Calu3 (cell line): Measurements from ENCODE around the gene TCEA2. TPM values are rescaled to one million over a fixed set of nuclear protein-coding genes. Genes with fewer than 3 reads are reported as not detected.
A peak's percentile ranks its signal among the peaks of the same experiment; 100 is the strongest.

Experiments used
- BruUV-seq: library from RNA; stranded (reverse); fragments of 400-500 nt; replicated peaks from 2 replicates; lab custom pipeline; 2021; lab: Mats Ljungman, UMichigan
- CTCF ChIA-PET: fragments of 300-600 bp; sonication (Branson Sonifier 250); formaldehyde crosslinking; loops from one replicate; lab custom pipeline; 2022; ENCODE audit warnings: antibody characterized with exemption; lab: Charles Lee
- DNase-seq: peaks from one replicate; pipeline ENCODE4 v3.0.0; 2022
- H3K27ac Mint-ChIP-seq: one replicate; pipeline ENCODE4 v1.8.0; 2022; ENCODE audit warnings: mixed read lengths; ENCODE audit not compliant: unreplicated experiment
- H3K27me3 Mint-ChIP-seq: one replicate; pipeline ENCODE4 v1.8.0; 2022; ENCODE audit warnings: mixed read lengths; ENCODE audit not compliant: unreplicated experiment
- H3K36me3 Mint-ChIP-seq: one replicate; pipeline ENCODE4 v1.8.0; 2022; ENCODE audit warnings: mild to moderate bottlenecking, moderate library complexity, mixed read lengths; ENCODE audit not compliant: insufficient read depth, unreplicated experiment
- H3K4me1 Mint-ChIP-seq: one replicate; pipeline ENCODE4 v1.8.0; 2022; ENCODE audit warnings: mild to moderate bottlenecking, low read depth, mixed read lengths; ENCODE audit not compliant: unreplicated experiment
- H3K4me3 Mint-ChIP-seq: one replicate; pipeline ENCODE4 v1.8.0; 2022; ENCODE audit warnings: mild to moderate bottlenecking, low read depth, moderate library complexity, mixed read lengths; ENCODE audit not compliant: unreplicated experiment
- H3K9me3 Mint-ChIP-seq: one replicate; pipeline ENCODE4 v1.8.0; 2022; ENCODE audit warnings: low read depth, mixed read lengths; ENCODE audit not compliant: unreplicated experiment
- intact Hi-C: fragments of 100-400 bp; cut with micrococcal nuclease; formaldehyde crosslinking; loops from one replicate; pipeline ENCODE4 v1.10.0; 2022; ENCODE audit not compliant: unreplicated experiment
- total RNA-seq: library from RNA; stranded (reverse); gene quantifications from 2 replicates; pipeline ENCODE4 v1.2.3, GENCODE V29; 2022
- TF ChIP-seq, protein P1 (sequence below): fragments of 200-600 bp; IDR thresholded peaks from one replicate; pipeline ENCODE4 v1.8.0; 2022; ENCODE audit warnings: antibody characterized with exemption; ENCODE audit not compliant: unreplicated experiment

Gene TCEA2
- total RNA-seq, 1 experiment from 2014 or later, result 39.9 TPM

DNA sequence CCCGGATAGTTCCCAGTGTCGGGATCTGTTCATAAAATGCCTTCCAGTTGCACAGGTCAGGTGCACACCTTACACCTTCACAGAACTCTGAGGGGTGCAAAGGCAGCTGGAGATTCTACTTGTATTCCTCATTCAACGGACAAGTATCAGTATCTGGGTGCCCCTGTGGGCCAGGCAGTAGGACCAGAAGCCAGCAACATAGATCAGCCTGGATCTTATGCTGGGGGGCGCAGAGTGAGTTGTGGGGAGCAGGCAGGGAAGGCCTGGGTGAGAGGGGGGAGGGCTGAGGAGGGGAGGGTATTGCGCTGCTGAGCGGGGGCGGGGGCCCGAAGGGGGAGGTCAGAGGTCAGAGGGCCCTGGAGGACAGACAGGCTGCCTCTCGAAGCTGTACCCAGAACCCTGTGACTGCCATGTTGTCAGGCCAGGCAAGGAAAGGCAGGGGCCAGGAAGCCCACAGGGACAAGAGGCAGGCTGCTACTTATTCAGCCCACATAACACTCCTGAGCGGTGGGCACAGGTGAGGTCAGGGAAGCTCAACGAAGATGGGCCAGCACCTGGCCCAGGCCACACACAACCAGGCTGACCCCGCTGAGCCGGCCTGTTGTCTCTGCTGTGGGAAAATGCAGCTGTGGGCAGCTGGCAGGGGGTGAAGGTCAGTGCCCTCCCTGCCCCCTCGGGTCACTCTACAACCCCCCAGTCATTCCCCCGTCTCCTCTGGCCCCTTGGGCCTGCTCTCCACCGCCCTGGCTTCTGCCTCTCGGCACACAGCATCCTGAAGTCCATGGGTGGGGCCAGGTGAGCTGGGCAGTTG lies 18.0 kb downstream of the TCEA2 start:
- Mint-ChIP-seq H3K36me3 (peaks cover 41% of the 10 kb centered on the region), H3K9me3 (no peaks in the 10 kb centered on the region), H3K4me1 (peaks cover 32% of the 10 kb centered on the region), H3K27ac (peak overlapping the region; percentile 68), H3K27me3 (peaks cover 60% of the 10 kb centered on the region), H3K4me3 (peak overlapping the region; percentile 48)
- CTCF ChIA-PET, result no interaction called here
- intact Hi-C loops, result loop anchor here (5.0 kb wide), 1 partner anchor 41 kb away; no protein-coding TSS in a partner anchor
- TF ChIP-seq, protein P1, sequence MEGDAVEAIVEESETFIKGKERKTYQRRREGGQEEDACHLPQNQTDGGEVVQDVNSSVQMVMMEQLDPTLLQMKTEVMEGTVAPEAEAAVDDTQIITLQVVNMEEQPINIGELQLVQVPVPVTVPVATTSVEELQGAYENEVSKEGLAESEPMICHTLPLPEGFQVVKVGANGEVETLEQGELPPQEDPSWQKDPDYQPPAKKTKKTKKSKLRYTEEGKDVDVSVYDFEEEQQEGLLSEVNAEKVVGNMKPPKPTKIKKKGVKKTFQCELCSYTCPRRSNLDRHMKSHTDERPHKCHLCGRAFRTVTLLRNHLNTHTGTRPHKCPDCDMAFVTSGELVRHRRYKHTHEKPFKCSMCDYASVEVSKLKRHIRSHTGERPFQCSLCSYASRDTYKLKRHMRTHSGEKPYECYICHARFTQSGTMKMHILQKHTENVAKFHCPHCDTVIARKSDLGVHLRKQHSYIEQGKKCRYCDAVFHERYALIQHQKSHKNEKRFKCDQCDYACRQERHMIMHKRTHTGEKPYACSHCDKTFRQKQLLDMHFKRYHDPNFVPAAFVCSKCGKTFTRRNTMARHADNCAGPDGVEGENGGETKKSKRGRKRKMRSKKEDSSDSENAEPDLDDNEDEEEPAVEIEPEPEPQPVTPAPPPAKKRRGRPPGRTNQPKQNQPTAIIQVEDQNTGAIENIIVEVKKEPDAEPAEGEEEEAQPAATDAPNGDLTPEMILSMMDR, result no peak
- BruUV-seq, result no TSS peak
- no peak for DNase-seq

DNA sequence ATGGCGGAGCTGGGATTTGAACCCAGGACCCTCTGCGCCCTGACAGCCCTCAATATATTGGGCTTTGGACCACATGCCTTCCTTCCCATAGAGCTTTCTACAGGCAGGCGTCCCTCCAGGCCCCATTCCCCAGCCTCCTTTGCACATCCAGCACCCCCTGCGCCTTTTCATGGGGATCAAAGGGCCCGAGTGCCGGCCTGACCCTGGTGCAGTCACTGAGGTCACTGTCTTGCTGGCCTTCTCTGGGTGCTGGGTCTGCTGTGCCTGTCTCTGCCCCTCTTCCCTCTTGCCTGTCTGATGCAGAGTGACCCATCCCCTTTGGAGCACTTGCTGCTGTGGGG lies 18.6 kb downstream of the TCEA2 start:
- DNase-seq, result no peak
- Mint-ChIP-seq H3K36me3 (peaks cover 41% of the 10 kb centered on the region), H3K4me1 (peaks cover 32% of the 10 kb centered on the region), H3K4me3 (no peak overlapping the region), H3K27me3 (peaks cover 66% of the 10 kb centered on the region), H3K27ac (no peak overlapping the region), H3K9me3 (no peaks in the 10 kb centered on the region)
- intact Hi-C loops, result loop anchor here (5.0 kb wide), 1 partner anchor 41 kb away; no protein-coding TSS in a partner anchor
- BruUV-seq, result no TSS peak
- CTCF ChIA-PET, result no interaction called here
- TF ChIP-seq, protein P1, result no peak

DNA sequence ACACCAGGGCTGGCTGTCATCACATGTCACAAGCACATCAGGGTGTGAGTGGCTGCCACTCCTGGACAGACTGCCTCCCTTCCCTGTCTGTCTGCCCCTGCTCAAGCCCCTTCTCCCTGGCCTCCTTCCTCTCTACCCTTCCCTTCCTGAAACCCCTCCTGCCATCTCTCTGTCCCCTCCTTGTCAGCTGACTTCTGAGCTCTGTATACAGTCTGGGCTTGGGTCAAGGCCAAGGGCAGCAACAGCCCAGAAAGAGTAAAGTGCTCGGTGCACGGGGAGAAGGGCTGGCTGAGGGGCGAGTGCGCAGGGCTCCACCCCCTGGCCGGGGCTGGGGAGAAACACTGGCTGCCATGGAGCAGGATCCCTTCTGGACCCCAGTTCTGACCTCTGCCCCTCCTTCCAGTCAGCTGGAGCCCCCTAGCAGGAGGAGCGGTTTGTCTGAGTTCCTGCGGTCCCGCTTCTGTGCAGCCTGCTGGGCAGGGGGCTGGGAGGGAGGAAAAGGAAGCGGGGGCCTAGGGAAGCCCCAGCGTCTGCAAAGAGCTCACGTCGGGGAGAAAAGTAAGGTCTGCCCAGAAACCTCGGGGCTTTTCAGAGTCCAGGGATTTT lies 19.2 kb downstream of the TCEA2 start:
- BruUV-seq, result no TSS peak
- Mint-ChIP-seq H3K27ac (no peak overlapping the region), H3K27me3 (peaks cover 72% of the 10 kb centered on the region), H3K9me3 (no peaks in the 10 kb centered on the region), H3K4me1 (peaks cover 32% of the 10 kb centered on the region), H3K36me3 (peaks cover 45% of the 10 kb centered on the region), H3K4me3 (no peak overlapping the region)
- no peak for DNase-seq
- intact Hi-C loops, result loop anchor here (5.0 kb wide), 1 partner anchor 40 kb away; no protein-coding TSS in a partner anchor
- TF ChIP-seq, protein P1, result no peak
- CTCF ChIA-PET, result interaction anchor here (0.6 to 1.6 kb wide), 3 partner anchors 9 to 11 kb away, joined by 3 to 5 read pairs (median 4); no protein-coding TSS in a partner anchor

DNA sequence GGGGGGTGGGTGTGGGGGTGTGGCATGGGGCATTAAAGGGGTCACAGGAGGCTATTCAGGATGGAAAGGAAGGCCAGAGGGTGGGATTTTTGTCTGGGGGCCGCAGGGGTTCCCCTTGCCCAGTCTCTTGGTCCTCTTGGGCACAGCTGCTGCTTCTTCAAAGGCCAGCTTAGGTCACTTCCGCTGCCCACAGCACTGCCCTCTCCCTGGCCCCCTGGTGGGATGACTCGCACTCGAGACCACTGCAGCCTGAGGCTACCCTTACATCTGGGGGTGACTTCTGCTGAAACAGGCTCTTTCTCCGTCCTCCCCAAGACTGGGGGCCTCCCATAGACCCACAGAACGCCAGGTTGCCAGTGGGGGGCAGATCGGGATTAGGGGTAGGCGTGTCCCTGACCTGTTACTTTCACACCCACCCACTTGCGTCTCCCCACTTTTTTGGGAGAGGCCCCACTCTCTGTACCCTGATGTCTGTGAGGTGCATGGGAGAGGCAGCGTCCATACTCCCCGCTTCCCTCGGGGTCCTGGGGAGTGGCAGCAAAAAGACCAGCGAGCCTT lies 19.9 kb downstream of the TCEA2 start:
- H3K27me3 Mint-ChIP-seq, result peaks cover 79% of the 10 kb centered on the region
- no peaks in the 10 kb centered on the region for H3K9me3 Mint-ChIP-seq
- intact Hi-C loops, result loop anchor here (5.0 kb wide), 1 partner anchor 39 kb away; no protein-coding TSS in a partner anchor
- TF ChIP-seq, protein P1, result no peak
- no TSS peak for BruUV-seq
- peaks cover 30% of the 10 kb centered on the region for H3K4me1 Mint-ChIP-seq
- H3K36me3 Mint-ChIP-seq, result peaks cover 45% of the 10 kb centered on the region
- no peak for DNase-seq
- H3K4me3 Mint-ChIP-seq, result peak overlapping the region; percentile 74
- no peak overlapping the region for H3K27ac Mint-ChIP-seq
- CTCF ChIA-PET, result interaction anchor here (0.6 to 1.9 kb wide), 9 partner anchors 9 to 44 kb away, joined by 3 to 11 read pairs (median 5); partner anchors contain the start of gene TCEA2
